Endothelial cell of umbilical vein (primary cell): ENCODE data around the gene DHRS1.

Experiments used
- CTCF ChIP-seq, 2 donors: IDR thresholded peaks; 1 replicate in 1 of 2; 2 replicates in 1 of 2; pipeline ENCODE4 v1.5.1; 2011; ENCODE audit warnings: low read length in 2 of 2, mild to moderate bottlenecking in 2 of 2, moderate library complexity in 2 of 2, control low read depth in 1 of 2, inconsistent platforms in 1 of 2, low read depth in 1 of 2; ENCODE audit not compliant: insufficient read depth in 1 of 2; ENCODE audit errors: extremely low read depth in 1 of 2
- EZH2 ChIP-seq: IDR thresholded peaks from 2 replicates; pipeline ENCODE4 v1.6.1; 2012; ENCODE audit warnings: borderline replicate concordance, low read depth, mild to moderate bottlenecking, moderate library complexity, low read length, inconsistent platforms; ENCODE audit not compliant: severe bottlenecking
- FOS ChIP-seq: IDR thresholded peaks from 2 replicates; pipeline ENCODE4 v1.6.1; 2011; ENCODE audit warnings: mild to moderate bottlenecking, low read length, moderate library complexity, borderline replicate concordance; ENCODE audit not compliant: insufficient read depth
- GATA2 ChIP-seq: IDR thresholded peaks from 2 replicates; pipeline ENCODE4 v1.7.0; 2011; ENCODE audit warnings: low read depth, mild to moderate bottlenecking, moderate library complexity, mixed read lengths, low read length; ENCODE audit not compliant: insufficient read length, insufficient read depth
- JUN ChIP-seq: IDR thresholded peaks from 2 replicates; pipeline ENCODE4 v1.6.1; 2011; ENCODE audit warnings: borderline replicate concordance, low read depth; ENCODE audit not compliant: insufficient read length, insufficient read depth
- MYC ChIP-seq: IDR thresholded peaks from one replicate; pipeline ENCODE4 v1.6.1; 2011; ENCODE audit warnings: mild to moderate bottlenecking, low read depth, low read length
- POLR2A ChIP-seq: IDR thresholded peaks from 2 replicates; pipeline ENCODE4 v1.6.1; 2012; ENCODE audit warnings: low read depth, mild to moderate bottlenecking, control low read depth, low read length
- POLR2AphosphoS5 ChIP-seq: IDR thresholded peaks from 2 replicates; pipeline ENCODE4 v1.6.1; 2012; ENCODE audit warnings: low read depth, mild to moderate bottlenecking, control low read depth, low read length, moderate library complexity; ENCODE audit not compliant: insufficient read depth
- TF ChIP-seq, protein P1 (sequence below): IDR thresholded peaks from 2 replicates; pipeline ENCODE4 v1.6.1; 2011; ENCODE audit not compliant: insufficient read depth, insufficient read length

DNA sequence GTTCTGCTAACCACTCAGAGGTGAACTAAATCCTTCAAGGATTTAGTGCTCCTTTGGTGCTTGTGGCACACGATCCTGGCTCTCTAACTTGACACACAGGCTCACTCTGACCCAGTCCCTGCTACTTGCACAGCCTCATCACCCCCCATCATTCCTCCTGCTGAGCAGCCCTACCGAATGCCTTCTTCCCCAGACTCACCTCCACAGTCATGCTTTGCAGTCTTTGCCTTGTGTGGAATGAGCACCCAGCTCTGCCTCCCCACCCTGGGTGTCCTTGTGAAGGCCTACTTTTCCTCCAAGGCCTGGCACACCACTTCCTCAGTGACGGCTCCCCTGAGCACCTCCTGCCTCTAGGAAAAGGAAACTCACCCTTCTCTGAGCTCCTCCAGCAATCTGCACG lies 49.2 kb downstream of the DHRS1 start:
- TF ChIP-seq CTCF (IDR thresholded peaks at IDR 0.05; ENCODE audit: extremely low read depth in 1 of 2, insufficient read depth in 1 of 2, low read depth in 1 of 2, low read length in 2 of 2) = no peak
- TF ChIP-seq POLR2A = no peak
- TF ChIP-seq, protein P1, sequence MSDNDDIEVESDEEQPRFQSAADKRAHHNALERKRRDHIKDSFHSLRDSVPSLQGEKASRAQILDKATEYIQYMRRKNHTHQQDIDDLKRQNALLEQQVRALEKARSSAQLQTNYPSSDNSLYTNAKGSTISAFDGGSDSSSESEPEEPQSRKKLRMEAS = no peak
- TF ChIP-seq FOS = no peak
- no peak for TF ChIP-seq MYC
- TF ChIP-seq POLR2AphosphoS5 = no peak
- TF ChIP-seq EZH2 = no peak
- no peak for TF ChIP-seq JUN
- no peak for TF ChIP-seq GATA2
